DOHH2 (cell line): ENCODE results near the gene GAS6.

Experiments
- CTCF ChIP-seq: fragments of 200-600 bp; sonication (generic); IDR thresholded peaks from one replicate; pipeline ENCODE4 v1.5.1; 2014; ENCODE audit warnings: antibody characterized with exemption, mild to moderate bottlenecking, low read depth, low read length; ENCODE audit not compliant: poor library complexity, severe bottlenecking
- EZH2phosphoT487 ChIP-seq: fragments of 200-600 bp; sonication (generic); IDR thresholded peaks from 2 replicates; pipeline ENCODE4 v1.6.1; 2017; ENCODE audit warnings: borderline replicate concordance, mild to moderate bottlenecking, antibody characterized with exemption, low read length, moderate library complexity, mixed read lengths

GRCh38 chr13:113905018-113905417 is 41.1 kb upstream of the GAS6 start:
- TF ChIP-seq CTCF (no peak), EZH2phosphoT487 (no peak)
